ENCODE data around the gene ESRRB. TPM values are rescaled to one million over a fixed set of nuclear protein-coding genes. Genes with fewer than 3 reads are reported as not detected.

ESRRB gene
- total RNA-seq, 4 donors from 2014 or later: 0.81 to 0.93 TPM; not detected in 2

DNA sequence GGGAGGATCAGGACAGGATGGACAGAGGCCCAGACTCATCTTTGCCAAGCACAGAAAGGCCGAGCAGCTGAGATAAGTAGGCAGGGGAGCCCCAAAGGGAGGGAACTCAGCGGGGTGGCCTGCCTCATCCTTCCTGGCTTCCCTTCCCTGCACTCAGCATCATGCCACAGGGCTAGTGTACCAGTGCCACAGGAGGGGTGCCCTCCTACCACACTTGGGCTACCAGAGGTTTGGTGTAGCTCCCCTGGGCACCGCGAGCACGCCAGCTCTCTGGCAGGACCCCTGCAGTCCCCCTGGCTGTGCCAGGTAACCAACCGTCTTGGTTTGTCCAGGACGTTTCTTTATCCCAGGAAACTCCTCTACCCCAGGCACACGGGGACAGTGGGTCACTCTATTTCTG lies 123.5 kb downstream of the ESRRB start:
- no peaks in the 10 kb centered on the region for H3K36me3 ChIP-seq
- no peaks in the 10 kb centered on the region for H3K9me3 ChIP-seq
- no peak overlapping the region for H3K27ac ChIP-seq
- peaks cover 10% of the 10 kb centered on the region for H3K27me3 ChIP-seq
- H3K4me1 ChIP-seq: no peaks in the 10 kb centered on the region
- TF ChIP-seq POLR2A (IDR thresholded peaks at IDR 0.05) (no peak), EP300 (IDR thresholded peaks at IDR 0.05) (no peak), POLR2AphosphoS5 (IDR thresholded peaks at IDR 0.05) (no peak)
- TF ChIP-seq, protein P1, sequence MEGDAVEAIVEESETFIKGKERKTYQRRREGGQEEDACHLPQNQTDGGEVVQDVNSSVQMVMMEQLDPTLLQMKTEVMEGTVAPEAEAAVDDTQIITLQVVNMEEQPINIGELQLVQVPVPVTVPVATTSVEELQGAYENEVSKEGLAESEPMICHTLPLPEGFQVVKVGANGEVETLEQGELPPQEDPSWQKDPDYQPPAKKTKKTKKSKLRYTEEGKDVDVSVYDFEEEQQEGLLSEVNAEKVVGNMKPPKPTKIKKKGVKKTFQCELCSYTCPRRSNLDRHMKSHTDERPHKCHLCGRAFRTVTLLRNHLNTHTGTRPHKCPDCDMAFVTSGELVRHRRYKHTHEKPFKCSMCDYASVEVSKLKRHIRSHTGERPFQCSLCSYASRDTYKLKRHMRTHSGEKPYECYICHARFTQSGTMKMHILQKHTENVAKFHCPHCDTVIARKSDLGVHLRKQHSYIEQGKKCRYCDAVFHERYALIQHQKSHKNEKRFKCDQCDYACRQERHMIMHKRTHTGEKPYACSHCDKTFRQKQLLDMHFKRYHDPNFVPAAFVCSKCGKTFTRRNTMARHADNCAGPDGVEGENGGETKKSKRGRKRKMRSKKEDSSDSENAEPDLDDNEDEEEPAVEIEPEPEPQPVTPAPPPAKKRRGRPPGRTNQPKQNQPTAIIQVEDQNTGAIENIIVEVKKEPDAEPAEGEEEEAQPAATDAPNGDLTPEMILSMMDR (IDR thresholded peaks at IDR 0.05): no peak
- H3K4me3 ChIP-seq: no peak overlapping the region
- ATAC-seq: no peak
- 92% methylated on average over 3 of the region's 8 CpGs; no CpG with 5 or more reads in 1 of the 2 donors for WGBS, 2 donors (ENCODE audit: low coverage in 1 of 2)

GRCh38 chr14:76500011-76500410 lies 124.1 kb downstream of the ESRRB start:
- H3K4me3 ChIP-seq: no peak overlapping the region
- H3K36me3 ChIP-seq: no peaks in the 10 kb centered on the region
- no peak for ATAC-seq
- 67% methylated on average over 2 of the region's 6 CpGs; no CpG with 5 or more reads in 1 of the 2 donors for WGBS, 2 donors (ENCODE audit: low coverage in 1 of 2)
- no peak overlapping the region for H3K27ac ChIP-seq
- H3K27me3 ChIP-seq: peaks cover 10% of the 10 kb centered on the region
- TF ChIP-seq POLR2A (IDR thresholded peaks at IDR 0.05) (no peak), POLR2AphosphoS5 (IDR thresholded peaks at IDR 0.05) (no peak), EP300 (IDR thresholded peaks at IDR 0.05) (no peak)
- TF ChIP-seq, protein P1 (IDR thresholded peaks at IDR 0.05): no peak
- no peaks in the 10 kb centered on the region for H3K9me3 ChIP-seq
- no peaks in the 10 kb centered on the region for H3K4me1 ChIP-seq

GRCh38 chr14:76500480-76500879 lies 124.5 kb downstream of the ESRRB start:
- no peak for TF ChIP-seq EP300 (IDR thresholded peaks at IDR 0.05)
- TF ChIP-seq, protein P1 (IDR thresholded peaks at IDR 0.05): no peak
- TF ChIP-seq POLR2A (IDR thresholded peaks at IDR 0.05): no peak
- no peak for TF ChIP-seq POLR2AphosphoS5 (IDR thresholded peaks at IDR 0.05)
- ATAC-seq: no peak
- no peak overlapping the region for H3K27ac ChIP-seq
- no peaks in the 10 kb centered on the region for H3K9me3 ChIP-seq
- no peaks in the 10 kb centered on the region for H3K4me1 ChIP-seq
- WGBS, 2 donors (ENCODE audit: low coverage in 1 of 2): 40% methylated on average over 1 of the region's 6 CpGs; no CpG with 5 or more reads in 1 of the 2 donors
- no peak overlapping the region for H3K4me3 ChIP-seq
- no peaks in the 10 kb centered on the region for H3K36me3 ChIP-seq
- H3K27me3 ChIP-seq: peaks cover 10% of the 10 kb centered on the region

GRCh38 chr14:76501156-76501720 lies 125.3 kb downstream of the ESRRB start:
- no peak for ATAC-seq
- WGBS, 2 donors (ENCODE audit: low coverage in 1 of 2): 84% methylated on average over 4 to 7 of the region's 7 CpGs

More at GRCh38 chr14:76501156-76501720, 125.3 kb downstream of the ESRRB start:
- no peaks in the 10 kb centered on the region for H3K36me3 ChIP-seq
- no peaks in the 10 kb centered on the region for H3K9me3 ChIP-seq
- H3K27ac ChIP-seq: no peak overlapping the region
- no peak overlapping the region for H3K4me3 ChIP-seq
- TF ChIP-seq POLR2AphosphoS5 (IDR thresholded peaks at IDR 0.05) (no peak), EP300 (IDR thresholded peaks at IDR 0.05) (no peak), POLR2A (IDR thresholded peaks at IDR 0.05) (no peak)
- TF ChIP-seq, protein P1 (IDR thresholded peaks at IDR 0.05): no peak
- H3K4me1 ChIP-seq: no peaks in the 10 kb centered on the region
- peaks cover 10% of the 10 kb centered on the region for H3K27me3 ChIP-seq

Data from gastroesophageal sphincter (tissue), 4 donors.